AG20443 (cell line): ENCODE data around the gene CLDN2.

Source experiments
- DNase-seq: peaks from one replicate; pipeline ENCODE4 v3.0.0; 2012; ENCODE audit warnings: low spot score, mixed read lengths

Gene CLDN2

GRCh38 chrX:106921637-106922036 lies 1.4 kb downstream of the CLDN2 start:
- DNase-seq = no peak

- no peak for DNase-seq
Measured at GRCh38 chrX:106927023-106927422, 6.8 kb downstream of the CLDN2 start.

- no peak for DNase-seq
Measured at GRCh38 chrX:106927700-106928099, 7.5 kb downstream of the CLDN2 start.

- no peak for DNase-seq
Measured at GRCh38 chrX:106928227-106928626, 8.0 kb downstream of the CLDN2 start.

GRCh38 chrX:106931831-106932491 lies 11.8 kb downstream of the CLDN2 start:
- no peak for DNase-seq

GRCh38 chrX:106932492-106932923 lies 12.3 kb downstream of the CLDN2 start:
- peak; percentile 21 for DNase-seq

GRCh38 chrX:106932960-106933537 lies 12.8 kb downstream of the CLDN2 start:
- peak; percentile 17 for DNase-seq

GRCh38 chrX:106933538-106933961 lies 13.3 kb downstream of the CLDN2 start:
- DNase-seq = no peak

GRCh38 chrX:106935175-106935574 lies 15.0 kb downstream of the CLDN2 start:
- DNase-seq = no peak

- DNase-seq = no peak
Measured at GRCh38 chrX:106936246-106936645, 16.0 kb downstream of the CLDN2 start.

GRCh38 chrX:106939566-106939965 lies 19.4 kb downstream of the CLDN2 start:
- no peak for DNase-seq

GRCh38 chrX:106940068-106940467 lies 19.9 kb downstream of the CLDN2 start:
- no peak for DNase-seq

- DNase-seq = no peak
Measured at GRCh38 chrX:106946464-106946863, 26.3 kb downstream of the CLDN2 start.

- no peak for DNase-seq
Measured at GRCh38 chrX:106948641-106949040, 28.4 kb downstream of the CLDN2 start.

GRCh38 chrX:106949366-106949765 lies 29.2 kb downstream of the CLDN2 start:
- DNase-seq = no peak

- DNase-seq = no peak
Measured at GRCh38 chrX:106950381-106950780, 30.2 kb downstream of the CLDN2 start.

- DNase-seq = no peak
Measured at GRCh38 chrX:106951230-106951629, 31.0 kb downstream of the CLDN2 start.

- DNase-seq = no peak
Measured at GRCh38 chrX:106952089-106952488, 31.9 kb downstream of the CLDN2 start.

- DNase-seq = no peak
Measured at GRCh38 chrX:106952538-106952937, 32.3 kb downstream of the CLDN2 start.

GRCh38 chrX:106952988-106953387 lies 32.8 kb downstream of the CLDN2 start:
- DNase-seq = no peak

- no peak for DNase-seq
Measured at GRCh38 chrX:106954041-106954440, 33.8 kb downstream of the CLDN2 start.

- peak; percentile 14 for DNase-seq
Measured at GRCh38 chrX:106955004-106955772, 35.0 kb downstream of the CLDN2 start.

- DNase-seq = peak; percentile 14
Measured at GRCh38 chrX:106957856-106958255, 37.7 kb downstream of the CLDN2 start.
